H54 (cell line): ENCODE measurements around the gene PGBD1.

Source experiments
- DNase-seq: peaks from one replicate; pipeline ENCODE4 v3.0.0; 2011; ENCODE audit warnings: low spot score, mixed read lengths; ENCODE audit not compliant: insufficient read length
- FAIRE-seq: peaks from 3 replicates; lab custom pipeline; 2011; peaks lifted over from hg19 to GRCh38; lab: Jason Lieb, UNC
- POLR2A ChIP-seq: IDR thresholded peaks from 2 replicates; pipeline ENCODE4 v1.6.1; 2011; ENCODE audit warnings: low read depth, mild to moderate bottlenecking, low read length

PGBD1 gene

GRCh38 chr6:28335040-28335563 lies 53.7 kb downstream of the PGBD1 start:
- no peak for TF ChIP-seq POLR2A
- FAIRE-seq (no peak), DNase-seq (no peak)

- DNase-seq = peak; percentile 71
- peak; percentile 28 for TF ChIP-seq POLR2A
- peak; percentile 99 for FAIRE-seq
Measured at GRCh38 chr6:28335564-28336283, 54.4 kb downstream of the PGBD1 start, which contains the start of gene ZSCAN31. TSS of gene ZSCAN31 (minus strand) at chr6:28336148. CDS start at chr6:28329683, 6,465 bp downstream.

GRCh38 chr6:28336284-28337120 lies 55.1 kb downstream of the PGBD1 start:
- peak; percentile 72 for FAIRE-seq

GRCh38 chr6:28337121-28337520 lies 55.7 kb downstream of the PGBD1 start:
- FAIRE-seq = no peak
- TF ChIP-seq POLR2A = no peak
- DNase-seq = no peak

More at GRCh38 chr6:28336284-28337120, 55.1 kb downstream of the PGBD1 start:
- TF ChIP-seq POLR2A = no peak
- no peak for DNase-seq

- DNase-seq (no peak), FAIRE-seq (no peak)
- TF ChIP-seq POLR2A = no peak
Measured at GRCh38 chr6:28340310-28341095, 59.1 kb downstream of the PGBD1 start.

- TF ChIP-seq POLR2A = no peak
- FAIRE-seq = no peak
- no peak for DNase-seq
Measured at GRCh38 chr6:28343898-28344677, 62.7 kb downstream of the PGBD1 start.

- no peak for FAIRE-seq
- no peak for DNase-seq
- TF ChIP-seq POLR2A = no peak
Measured at GRCh38 chr6:28345201-28345600, 63.8 kb downstream of the PGBD1 start.

GRCh38 chr6:28347119-28347518 lies 65.7 kb downstream of the PGBD1 start:
- FAIRE-seq = no peak
- no peak for TF ChIP-seq POLR2A
- DNase-seq = no peak

- TF ChIP-seq POLR2A = no peak
Measured at GRCh38 chr6:28349344-28349891, 68.0 kb downstream of the PGBD1 start.

GRCh38 chr6:28349892-28350737 lies 68.7 kb downstream of the PGBD1 start, which contains the start of gene ZKSCAN3:
TSS of gene ZKSCAN3 (plus strand) at chr6:28349947. CDS start at chr6:28359587, 9,640 bp downstream.
- TF ChIP-seq POLR2A = peak; percentile 38; the same call in 1 of the 2 replicates
- peak; percentile 68 for DNase-seq
- peak; percentile 91 for FAIRE-seq

More at GRCh38 chr6:28349344-28349891, 68.0 kb downstream of the PGBD1 start:
- DNase-seq = no peak
- no peak for FAIRE-seq

GRCh38 chr6:28351087-28351486 lies 69.7 kb downstream of the PGBD1 start:
- FAIRE-seq (no peak), DNase-seq (no peak)
- TF ChIP-seq POLR2A = no peak
